22Rv1 (cell line): ENCODE measurements around the gene SELENOK.

Source experiments
- H3K27ac ChIP-seq: fragments of 450-650 bp; 2 replicates; pipeline ENCODE4 v1.5.1; 2017
- ZFX ChIP-seq: fragments of 450-650 bp; IDR thresholded peaks from 2 replicates; pipeline ENCODE4 v1.6.1; 2017; ENCODE audit warnings: antibody characterized with exemption, borderline replicate concordance
- TF ChIP-seq, protein P1 (sequence below): fragments of 450-650 bp; IDR thresholded peaks from 2 replicates; pipeline ENCODE4 v1.5.1; 2017; ENCODE audit warnings: mild to moderate bottlenecking

Gene SELENOK

DNA sequence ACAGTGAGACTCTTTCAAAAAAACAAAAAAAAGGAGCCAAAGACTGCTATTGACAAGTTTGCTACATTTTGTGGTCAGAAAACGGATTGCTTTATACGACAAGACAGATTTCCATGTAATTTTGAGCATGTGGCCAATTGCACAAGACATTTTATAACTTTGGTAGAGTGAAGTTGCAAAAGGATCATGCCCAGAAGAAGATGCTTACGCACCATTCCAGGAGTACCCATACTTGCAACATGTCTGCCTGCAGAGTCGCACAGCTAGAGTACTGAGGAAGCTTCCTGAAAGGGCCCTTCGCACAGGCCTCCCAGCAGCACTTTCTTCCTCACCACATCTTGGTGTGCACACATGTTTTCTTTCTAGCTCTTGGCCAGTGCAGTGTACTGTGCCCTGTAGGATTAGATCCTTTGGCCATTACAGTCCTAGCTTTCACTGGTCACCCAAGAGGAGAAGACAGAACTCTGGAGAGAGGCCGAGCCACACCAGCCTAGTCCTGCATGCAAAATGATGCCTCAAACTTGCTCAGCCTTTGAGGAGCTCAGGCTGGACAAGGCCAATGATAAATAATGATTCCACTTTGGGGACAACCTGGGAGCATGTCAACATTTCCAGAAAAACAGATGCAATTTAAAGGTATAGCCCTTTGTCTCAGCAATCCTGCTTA, 57.1 kb downstream of the SELENOK start:
- TF ChIP-seq ZFX, result no peak
- TF ChIP-seq, protein P1, sequence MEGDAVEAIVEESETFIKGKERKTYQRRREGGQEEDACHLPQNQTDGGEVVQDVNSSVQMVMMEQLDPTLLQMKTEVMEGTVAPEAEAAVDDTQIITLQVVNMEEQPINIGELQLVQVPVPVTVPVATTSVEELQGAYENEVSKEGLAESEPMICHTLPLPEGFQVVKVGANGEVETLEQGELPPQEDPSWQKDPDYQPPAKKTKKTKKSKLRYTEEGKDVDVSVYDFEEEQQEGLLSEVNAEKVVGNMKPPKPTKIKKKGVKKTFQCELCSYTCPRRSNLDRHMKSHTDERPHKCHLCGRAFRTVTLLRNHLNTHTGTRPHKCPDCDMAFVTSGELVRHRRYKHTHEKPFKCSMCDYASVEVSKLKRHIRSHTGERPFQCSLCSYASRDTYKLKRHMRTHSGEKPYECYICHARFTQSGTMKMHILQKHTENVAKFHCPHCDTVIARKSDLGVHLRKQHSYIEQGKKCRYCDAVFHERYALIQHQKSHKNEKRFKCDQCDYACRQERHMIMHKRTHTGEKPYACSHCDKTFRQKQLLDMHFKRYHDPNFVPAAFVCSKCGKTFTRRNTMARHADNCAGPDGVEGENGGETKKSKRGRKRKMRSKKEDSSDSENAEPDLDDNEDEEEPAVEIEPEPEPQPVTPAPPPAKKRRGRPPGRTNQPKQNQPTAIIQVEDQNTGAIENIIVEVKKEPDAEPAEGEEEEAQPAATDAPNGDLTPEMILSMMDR, result no peak
- no peak overlapping the region for H3K27ac ChIP-seq
